Stimulated activated CD8-positive, alpha-beta memory T cell treated with anti-CD3 and anti-CD28 coated beads, Interleukin-2, amount 100 ng/mL, for 1 hour (primary cell): ENCODE data around the gene SPATS2L.

Experiments
- DNase-seq, 2 donors: peaks; one replicate each; pipeline ENCODE4 v3.0.0-alpha.2; 2020; ENCODE audit warnings: low read depth in 2 of 2

Gene SPATS2L

DNA sequence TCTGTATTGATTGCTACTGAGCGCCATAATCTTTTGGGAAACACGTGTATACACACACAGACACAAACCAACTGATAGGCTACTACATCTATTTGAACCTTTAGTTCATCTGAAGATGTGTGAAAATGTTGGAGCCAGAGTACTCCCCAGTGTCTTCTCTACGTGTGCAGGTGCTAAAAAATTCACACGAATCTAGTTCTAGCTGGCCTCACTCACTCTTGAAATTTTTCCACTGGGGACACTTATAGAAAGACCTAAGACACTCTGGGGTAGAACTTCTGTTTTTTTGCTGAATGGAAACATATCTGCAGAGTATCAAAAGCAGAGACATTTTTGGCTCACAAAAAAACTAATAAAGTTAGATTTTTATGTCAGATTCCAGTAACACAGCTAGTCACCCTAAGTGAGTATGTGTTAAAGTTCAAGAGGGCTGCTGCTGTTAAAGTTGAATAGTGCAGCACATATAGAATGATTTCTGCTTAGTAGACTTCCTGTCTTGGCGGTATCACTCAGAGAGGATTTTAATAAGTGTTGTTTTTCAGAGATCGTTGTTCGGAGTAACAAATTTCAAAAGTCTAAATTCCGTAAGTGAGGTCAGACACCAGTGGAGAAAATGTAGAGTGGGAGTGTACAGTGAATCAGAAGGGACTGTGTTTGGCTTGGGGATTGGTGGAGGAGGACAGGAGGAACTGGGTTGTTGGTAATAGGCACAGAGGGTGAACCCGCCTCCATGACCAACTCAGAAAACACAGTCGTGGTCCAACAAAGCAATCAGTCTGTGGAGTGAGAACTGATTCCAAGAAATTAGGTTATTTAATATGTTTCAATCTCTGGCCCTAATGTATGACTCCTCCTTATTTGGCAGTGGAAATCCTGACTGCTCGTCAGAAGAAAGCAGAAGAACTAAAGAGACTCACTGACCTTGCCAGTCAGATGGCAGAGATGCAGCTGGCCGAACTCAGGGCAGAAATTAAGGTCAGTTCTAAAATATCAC lies 160.2 kb downstream of the SPATS2L start:
- DNase-seq, result no peak

DNA sequence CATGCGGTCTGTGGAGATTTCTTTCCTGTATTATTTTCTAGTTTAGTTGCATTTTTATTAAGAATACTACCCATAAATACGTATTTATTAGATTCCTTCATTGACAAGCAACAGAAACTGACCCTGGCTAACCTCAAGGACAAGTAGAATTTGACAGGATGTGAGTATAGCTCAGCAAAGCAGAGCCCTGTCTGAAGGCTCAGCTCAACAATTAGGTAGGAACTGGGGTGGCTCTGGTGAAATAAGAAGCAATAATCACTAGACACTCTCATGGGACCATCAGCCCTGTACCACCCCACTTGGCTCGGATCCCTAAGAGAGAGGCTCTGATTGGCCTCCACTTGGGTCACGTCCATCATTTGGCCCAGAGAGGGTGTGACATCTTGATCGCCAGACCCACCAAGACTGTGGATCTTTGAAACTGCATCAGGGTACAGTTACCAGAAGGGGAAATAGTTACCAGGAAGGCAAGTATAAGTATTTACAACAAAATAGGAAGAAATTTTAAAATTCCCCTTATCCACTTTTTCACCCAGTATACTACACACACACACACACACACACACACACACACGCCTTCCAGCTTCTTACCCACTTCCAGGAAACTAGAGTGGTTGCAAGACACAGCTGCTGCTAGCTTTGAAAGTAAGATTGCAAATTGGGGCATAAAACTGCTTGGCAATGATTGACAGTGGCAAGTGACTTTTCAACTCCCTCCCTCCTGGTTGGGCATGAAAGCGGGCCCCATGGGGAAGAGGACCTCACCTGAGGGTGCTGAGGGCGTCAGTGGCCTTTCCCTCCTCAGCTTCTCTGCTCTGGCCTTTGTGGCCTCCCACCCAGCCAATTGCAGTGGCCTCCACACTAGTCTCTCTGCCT lies 161.6 kb downstream of the SPATS2L start:
- DNase-seq, result no peak

- no peak for DNase-seq
Observed at GRCh38 chr2:200469708-200470211, 163.3 kb downstream of the SPATS2L start.

- no peak for DNase-seq
Observed at GRCh38 chr2:200470230-200470629, 163.7 kb downstream of the SPATS2L start.

DNA sequence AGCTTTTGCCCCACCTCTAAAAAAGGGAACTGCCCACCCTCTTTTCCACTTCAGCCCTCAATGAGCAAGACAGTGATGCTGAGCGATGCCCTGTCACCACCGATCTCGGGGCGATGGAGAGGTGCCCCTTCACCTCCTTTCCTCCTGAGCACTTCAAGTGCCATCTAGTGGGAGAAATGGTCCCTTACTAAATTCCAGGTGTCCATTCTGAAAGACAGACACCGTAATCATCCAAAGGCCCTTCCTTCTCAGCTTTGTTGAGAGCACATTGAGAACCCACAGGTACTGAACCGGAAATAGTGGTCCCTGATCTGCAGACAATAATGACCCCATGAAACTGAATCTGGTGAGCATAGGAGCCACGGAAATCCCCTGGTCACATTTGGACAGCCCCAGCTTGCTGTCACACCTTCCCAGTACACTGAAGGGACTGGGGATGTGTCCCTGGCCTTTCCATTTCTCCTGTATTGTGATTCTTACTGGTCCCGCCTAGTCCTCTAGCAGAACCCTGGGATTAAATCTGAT lies 164.9 kb downstream of the SPATS2L start:
- DNase-seq, result no peak

DNA sequence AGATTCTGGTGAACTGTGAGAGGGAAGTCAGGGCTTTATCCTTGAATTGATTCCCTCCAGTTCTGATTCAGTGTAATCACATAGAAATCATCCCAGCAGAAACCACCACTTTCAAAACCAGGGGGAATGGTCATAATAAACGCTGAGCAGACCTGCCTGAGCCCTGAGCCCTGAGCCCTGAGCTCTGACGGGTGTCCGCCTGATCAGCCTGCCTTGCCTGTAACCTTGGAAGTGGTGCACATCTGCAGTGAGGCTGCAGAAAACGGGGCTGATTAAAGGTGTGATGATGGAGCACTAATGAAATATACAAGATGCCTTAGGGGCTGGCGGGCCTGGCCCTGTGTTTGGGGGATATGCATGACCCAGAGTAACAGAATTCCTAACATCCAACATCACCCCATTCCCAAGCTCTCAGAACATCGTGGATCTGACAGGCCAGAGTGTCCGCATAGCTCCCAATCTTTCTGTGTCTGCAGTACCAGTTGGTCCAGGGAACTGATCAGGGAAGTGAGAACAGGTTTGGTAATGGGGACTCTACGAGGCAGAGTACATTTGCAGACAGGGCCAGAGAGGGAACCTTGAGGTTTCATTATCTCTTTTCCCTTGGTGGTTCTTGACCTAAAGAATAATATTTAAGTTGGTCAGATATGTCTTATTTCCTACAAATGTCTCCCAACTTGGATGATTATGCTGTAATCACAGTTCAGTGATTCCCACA lies 165.6 kb downstream of the SPATS2L start:
- DNase-seq, result no peak

DNA sequence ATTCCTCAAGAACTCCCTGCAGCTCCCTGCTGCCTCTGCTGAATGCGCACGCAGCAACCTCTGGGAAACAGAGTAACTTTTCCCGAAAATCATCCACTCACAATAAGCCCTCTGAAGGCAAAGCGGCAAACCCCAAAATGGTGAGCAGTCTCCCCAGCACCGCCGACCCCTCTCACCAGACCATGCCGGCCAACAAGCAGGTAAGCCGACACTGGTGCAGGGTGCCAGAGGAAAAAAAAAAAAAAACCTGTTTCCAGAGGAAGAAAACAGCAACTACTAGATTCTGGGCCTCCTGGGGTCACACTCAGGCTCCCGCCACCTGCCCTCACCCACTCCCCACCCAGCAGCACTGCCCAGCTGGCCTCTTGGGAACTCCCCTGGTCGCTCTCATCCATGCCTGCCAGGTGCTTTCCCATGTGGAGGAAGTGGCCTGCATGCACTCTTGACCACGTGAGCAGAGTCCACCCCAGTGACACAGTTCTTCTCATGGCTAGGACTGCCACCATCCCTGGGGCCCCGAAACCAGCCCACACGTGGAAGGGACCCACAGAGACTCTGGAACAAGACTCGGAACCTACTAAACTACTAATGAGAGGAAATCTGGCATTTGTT lies 166.5 kb downstream of the SPATS2L start:
- no peak for DNase-seq

DNA sequence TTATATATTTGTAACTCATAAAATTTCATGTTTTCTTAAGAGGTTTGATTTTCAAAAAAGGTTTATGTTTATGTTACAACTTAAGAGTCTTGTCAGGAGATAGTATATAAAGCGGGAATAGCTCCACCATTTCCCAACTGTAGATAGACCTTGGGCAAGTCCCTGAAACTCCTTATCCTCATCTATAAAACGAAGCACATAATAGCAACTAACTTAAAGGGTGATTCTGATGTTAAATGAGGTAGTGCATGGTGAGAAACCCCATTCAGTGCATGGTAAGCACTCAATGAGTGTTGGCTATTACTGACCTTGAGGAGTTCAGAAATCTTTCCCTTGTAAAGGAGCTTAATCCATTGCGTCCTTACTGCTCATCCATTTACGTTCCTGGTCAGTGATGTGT lies 169.3 kb downstream of the SPATS2L start:
- DNase-seq, result no peak

- no peak for DNase-seq
Observed at GRCh38 chr2:200476836-200477235, 170.3 kb downstream of the SPATS2L start.

- no peak for DNase-seq
Observed at GRCh38 chr2:200477667-200478131, 171.2 kb downstream of the SPATS2L start.

GRCh38 chr2:200479692-200480265 lies 173.3 kb downstream of the SPATS2L start:
- DNase-seq, result no peak

DNA sequence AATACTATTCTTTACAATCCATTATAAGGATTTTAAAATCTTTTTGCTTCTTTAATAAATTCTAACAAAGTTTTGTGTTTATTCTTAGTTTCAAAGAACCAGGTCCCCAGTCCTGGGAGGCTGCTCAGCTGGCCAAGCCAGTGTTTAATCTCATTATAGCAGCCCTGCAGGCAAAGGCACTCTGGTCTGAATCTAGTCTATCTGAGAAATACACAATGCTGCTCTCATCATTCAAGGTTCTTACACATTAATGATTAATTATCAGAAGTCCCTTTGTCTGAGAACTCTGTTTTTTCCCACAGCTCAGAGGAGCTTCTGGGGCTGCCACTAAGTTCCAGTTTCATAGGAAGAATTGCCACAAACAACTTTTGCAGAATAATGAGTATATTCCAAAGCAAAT lies 175.7 kb downstream of the SPATS2L start:
- no peak for DNase-seq

DNA sequence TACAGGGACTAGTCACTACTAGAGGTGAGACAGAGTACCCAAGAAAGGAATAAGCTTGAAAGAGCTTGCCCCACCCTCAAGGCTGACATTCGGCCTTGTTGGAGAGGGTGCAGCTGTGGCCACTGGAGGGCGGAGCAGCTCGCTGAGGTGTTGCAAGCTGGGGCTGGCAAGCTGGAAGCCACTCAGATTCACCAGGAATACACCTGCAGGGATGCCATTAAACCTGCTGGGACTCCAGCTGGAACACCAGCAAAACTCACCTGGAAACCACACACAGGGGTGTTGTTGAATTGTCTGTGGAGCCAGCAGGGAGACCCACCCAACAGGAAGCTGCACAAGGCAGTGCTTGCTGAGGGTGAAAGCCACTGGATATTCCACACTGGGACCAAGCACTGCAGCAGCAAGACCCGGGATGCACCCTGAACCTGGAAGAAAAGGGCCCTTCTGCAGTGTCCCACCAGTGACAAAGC lies 177.3 kb downstream of the SPATS2L start:
- no peak for DNase-seq

DNA sequence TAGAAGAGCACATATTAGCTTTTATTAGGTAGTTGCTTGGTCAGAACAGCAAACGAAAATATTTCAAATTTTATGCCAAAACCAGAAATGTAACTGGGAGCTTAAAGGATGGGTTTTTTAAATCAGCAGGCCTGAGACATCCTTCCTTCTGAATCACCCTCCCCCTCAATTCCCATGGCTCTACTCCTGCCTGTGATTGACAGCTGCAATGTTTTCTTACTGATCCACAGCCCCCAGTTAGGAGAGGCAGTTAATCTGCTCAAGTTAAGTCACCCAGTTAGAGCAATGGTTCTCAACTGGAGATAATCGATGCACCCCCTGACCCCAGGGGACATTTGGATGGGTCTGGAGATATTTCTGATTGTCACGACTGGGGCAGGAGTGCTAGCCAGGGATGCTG lies 178.4 kb downstream of the SPATS2L start:
- no peak for DNase-seq

GRCh38 chr2:200486529-200486928 lies 180.0 kb downstream of the SPATS2L start:
- DNase-seq, result no peak

DNA sequence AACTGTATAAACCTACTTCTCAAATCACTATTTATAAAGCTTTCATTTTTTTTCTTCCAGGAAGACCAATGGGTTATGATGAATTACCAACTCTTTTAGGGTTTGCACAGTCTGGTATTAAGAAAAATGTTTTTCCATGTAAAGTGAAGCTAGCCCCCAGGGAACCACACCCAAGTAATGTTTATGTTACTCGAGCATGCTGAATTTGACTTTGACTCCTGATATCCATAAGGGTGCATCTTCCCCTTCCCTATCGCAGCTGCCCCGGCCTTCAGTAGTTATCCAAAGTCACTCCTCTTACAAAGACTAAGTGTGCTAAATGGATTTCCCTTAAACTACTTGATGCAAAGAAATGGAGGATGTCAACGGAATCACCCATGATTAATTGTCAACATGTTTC lies 181.7 kb downstream of the SPATS2L start:
- no peak for DNase-seq

DNA sequence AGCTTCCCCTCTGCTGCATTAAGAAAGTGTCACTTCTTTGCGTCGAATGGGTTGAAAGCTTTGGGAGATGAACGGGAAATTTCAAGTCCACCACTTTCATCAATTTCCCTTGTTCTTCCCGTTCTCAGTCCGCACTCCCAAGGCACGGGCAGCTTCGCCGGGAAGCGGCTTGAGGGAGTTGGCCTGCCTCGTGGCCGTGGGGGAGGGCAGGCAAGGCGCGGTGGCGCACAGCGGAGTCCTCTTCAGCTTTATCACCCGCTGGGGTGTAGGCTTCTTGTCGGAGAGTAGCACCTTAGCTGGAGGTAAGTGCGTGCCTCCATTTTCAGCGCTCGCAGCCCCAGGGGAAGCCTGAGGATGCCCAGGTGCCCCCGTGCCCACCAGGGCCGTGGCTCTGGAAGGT lies 183.5 kb downstream of the SPATS2L start:
- DNase-seq, result no peak

DNA sequence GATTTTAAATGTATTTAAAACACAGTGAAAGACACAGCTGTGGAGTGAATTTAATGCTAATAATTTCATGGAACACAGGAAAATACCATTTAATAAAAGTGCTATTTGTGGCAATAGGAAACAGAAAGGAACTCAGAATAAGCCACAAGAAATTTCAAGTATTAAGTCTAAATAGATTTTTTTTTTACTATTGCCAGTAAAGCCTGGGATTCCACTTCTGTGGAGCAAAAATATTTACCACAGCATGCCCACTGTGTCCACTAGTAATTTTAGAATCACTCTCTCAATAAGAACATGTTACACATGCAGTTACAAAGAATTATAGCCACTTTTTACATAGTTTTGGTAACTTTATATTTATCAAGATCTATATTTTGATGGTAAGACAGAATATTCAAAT lies 186.2 kb downstream of the SPATS2L start:
- no peak for DNase-seq

DNA sequence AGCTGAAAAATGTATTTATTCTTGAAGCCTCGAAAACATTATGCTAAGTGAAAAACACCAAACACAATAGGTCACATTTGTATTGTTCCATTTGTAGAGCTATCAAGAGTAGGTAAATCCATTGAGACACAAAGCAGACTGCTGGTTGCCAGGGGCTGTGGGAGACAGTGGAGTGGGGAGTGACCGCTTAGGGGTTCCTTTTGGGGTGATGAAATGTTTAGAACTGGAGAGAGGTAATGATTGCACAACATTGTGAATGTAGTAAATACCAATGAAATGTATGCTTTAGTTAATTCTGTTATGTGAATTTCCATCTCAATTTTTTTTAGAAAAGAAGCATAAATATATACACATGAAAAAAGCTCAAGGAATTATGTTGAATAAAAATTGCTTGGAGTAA lies 187.6 kb downstream of the SPATS2L start:
- DNase-seq, result no peak

DNA sequence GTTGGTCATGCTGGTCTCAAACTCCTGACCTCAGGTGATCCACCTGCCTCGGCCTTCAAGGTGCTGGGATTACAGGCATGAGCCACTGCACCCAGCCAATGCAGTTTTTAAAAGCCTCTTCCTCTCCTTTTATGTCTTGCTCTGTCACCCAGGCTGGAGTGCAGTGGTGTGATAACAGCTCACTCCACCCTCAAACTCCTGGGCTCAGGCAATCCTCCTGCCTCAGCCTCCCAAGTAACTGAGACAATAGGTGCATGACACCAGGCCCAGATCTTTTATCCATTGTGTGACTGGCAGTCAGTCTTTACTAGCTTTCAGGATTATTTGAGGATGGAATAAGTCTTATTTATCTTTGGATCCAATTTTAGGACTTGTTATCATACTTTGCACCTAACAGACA lies 190.2 kb downstream of the SPATS2L start:
- DNase-seq, result no peak
